Measurements from ENCODE around the gene GRID2.

GRID2 gene

GRCh38 chr4:93722446-93722845 is 1418.7 kb downstream of the GRID2 start:
- no peak overlapping the region for H2AFZ ChIP-seq
- no peak overlapping the region for H3K27ac ChIP-seq
- no peaks in the 10 kb centered on the region for H3K9me3 ChIP-seq (ENCODE audit: control insufficient read depth, low read length)

GRCh38 chr4:93730251-93730650 is 1426.5 kb downstream of the GRID2 start:
- H3K27me3 ChIP-seq (ENCODE audit: control insufficient read depth, insufficient read depth, low read length): no peaks in the 10 kb centered on the region
- no peak overlapping the region for H3K27ac ChIP-seq
- H3K36me3 ChIP-seq (ENCODE audit: control insufficient read depth, insufficient read depth, low read length): no peaks in the 10 kb centered on the region
- H3K79me2 ChIP-seq: no peaks in the 10 kb centered on the region
- H3K9me3 ChIP-seq (ENCODE audit: control insufficient read depth, low read length): no peaks in the 10 kb centered on the region
- H3K4me1 ChIP-seq: no peaks in the 10 kb centered on the region
- no peak overlapping the region for H3K4me2 ChIP-seq (ENCODE audit: low read length)
- TF ChIP-seq CTCF (IDR thresholded peaks at IDR 0.05): no peak
- H2AFZ ChIP-seq: no peak overlapping the region
- H3K4me3 ChIP-seq (ENCODE audit: low read depth, low read length): no peak overlapping the region
- no peak overlapping the region for H3K9ac ChIP-seq

More at GRCh38 chr4:93722446-93722845, 1418.7 kb downstream of the GRID2 start:
- no peaks in the 10 kb centered on the region for H3K27me3 ChIP-seq (ENCODE audit: control insufficient read depth, insufficient read depth, low read length)
- no peaks in the 10 kb centered on the region for H3K4me1 ChIP-seq
- H3K9ac ChIP-seq: no peak overlapping the region
- H3K36me3 ChIP-seq (ENCODE audit: control insufficient read depth, insufficient read depth, low read length): no peaks in the 10 kb centered on the region
- TF ChIP-seq CTCF (IDR thresholded peaks at IDR 0.05): no peak
- H3K4me2 ChIP-seq (ENCODE audit: low read length): no peak overlapping the region
- no peak overlapping the region for H3K4me3 ChIP-seq (ENCODE audit: low read depth, low read length)
- H3K79me2 ChIP-seq: no peaks in the 10 kb centered on the region

GRCh38 chr4:93730760-93731159 is 1427.0 kb downstream of the GRID2 start:
- Histone ChIP-seq H3K27ac (no peak overlapping the region), H3K36me3 (ENCODE audit: control insufficient read depth, insufficient read depth, low read length) (no peaks in the 10 kb centered on the region), H3K79me2 (no peaks in the 10 kb centered on the region), H3K9me3 (ENCODE audit: control insufficient read depth, low read length) (no peaks in the 10 kb centered on the region), H3K9ac (no peak overlapping the region), H2AFZ (no peak overlapping the region), H3K4me1 (no peaks in the 10 kb centered on the region), H3K4me2 (ENCODE audit: low read length) (no peak overlapping the region), H3K4me3 (ENCODE audit: low read depth, low read length) (no peak overlapping the region), H3K27me3 (ENCODE audit: control insufficient read depth, insufficient read depth, low read length) (no peaks in the 10 kb centered on the region)
- TF ChIP-seq CTCF (IDR thresholded peaks at IDR 0.05): no peak

GRCh38 chr4:93731456-93731855 is 1427.7 kb downstream of the GRID2 start:
- no peak for TF ChIP-seq CTCF (IDR thresholded peaks at IDR 0.05)
- Histone ChIP-seq H3K27ac (no peak overlapping the region), H3K27me3 (ENCODE audit: control insufficient read depth, insufficient read depth, low read length) (no peaks in the 10 kb centered on the region)

GRCh38 chr4:93732509-93732908 is 1428.7 kb downstream of the GRID2 start:
- TF ChIP-seq CTCF (IDR thresholded peaks at IDR 0.05): no peak
- Histone ChIP-seq H3K27me3 (ENCODE audit: control insufficient read depth, insufficient read depth, low read length) (no peaks in the 10 kb centered on the region), H3K9me3 (ENCODE audit: control insufficient read depth, low read length) (no peaks in the 10 kb centered on the region)

More at GRCh38 chr4:93731456-93731855, 1427.7 kb downstream of the GRID2 start:
- H3K79me2 ChIP-seq: no peaks in the 10 kb centered on the region
- no peaks in the 10 kb centered on the region for H3K9me3 ChIP-seq (ENCODE audit: control insufficient read depth, low read length)
- no peak overlapping the region for H3K4me3 ChIP-seq (ENCODE audit: low read depth, low read length)
- no peak overlapping the region for H3K4me2 ChIP-seq (ENCODE audit: low read length)
- no peak overlapping the region for H3K9ac ChIP-seq
- H3K36me3 ChIP-seq (ENCODE audit: control insufficient read depth, insufficient read depth, low read length): no peaks in the 10 kb centered on the region
- H3K4me1 ChIP-seq: no peaks in the 10 kb centered on the region
- H2AFZ ChIP-seq: no peak overlapping the region

More at GRCh38 chr4:93732509-93732908, 1428.7 kb downstream of the GRID2 start:
- no peaks in the 10 kb centered on the region for H3K36me3 ChIP-seq (ENCODE audit: control insufficient read depth, insufficient read depth, low read length)
- H3K27ac ChIP-seq: no peak overlapping the region
- H3K4me2 ChIP-seq (ENCODE audit: low read length): no peak overlapping the region
- no peaks in the 10 kb centered on the region for H3K4me1 ChIP-seq
- H2AFZ ChIP-seq: no peak overlapping the region
- H3K4me3 ChIP-seq (ENCODE audit: low read depth, low read length): no peak overlapping the region
- H3K79me2 ChIP-seq: no peaks in the 10 kb centered on the region
- H3K9ac ChIP-seq: no peak overlapping the region
